GM21367 (cell line): ENCODE results near the gene BACH2.
"Not testable (repeated sequence)": the region's sequence is repeated elsewhere in the genome, so short reads cannot be mapped to it uniquely, and the experiment has no call there.

Source experiments
- ATAC-seq: cut with Tn5 transposase; IDR thresholded peaks from one replicate; pipeline ENCODE4 v1.9.1; 2021; ENCODE audit not compliant: unreplicated experiment

BACH2 gene

GRCh38 chr6:90186637-90187371, 109.8 kb downstream of the BACH2 start:
- ATAC-seq: no peak

GRCh38 chr6:90186026-90186425, 110.6 kb downstream of the BACH2 start:
- ATAC-seq: no peak

GRCh38 chr6:90184334-90185298, 112.0 kb downstream of the BACH2 start:
- ATAC-seq: no peak

GRCh38 chr6:90183587-90184333, 112.9 kb downstream of the BACH2 start:
- ATAC-seq: no peak

GRCh38 chr6:90180526-90180925, 116.1 kb downstream of the BACH2 start:
- ATAC-seq: no peak

GRCh38 chr6:90179190-90180169, 117.2 kb downstream of the BACH2 start:
- no peak for ATAC-seq

GRCh38 chr6:90178384-90178855, 118.2 kb downstream of the BACH2 start:
- ATAC-seq: no peak

- no peak for ATAC-seq
Observed at GRCh38 chr6:90177544-90178383, 118.9 kb downstream of the BACH2 start.

- peak; percentile 72 for ATAC-seq
Observed at GRCh38 chr6:90175627-90176538, 120.8 kb downstream of the BACH2 start.

- no peak for ATAC-seq
Observed at GRCh38 chr6:90173262-90173925, 123.2 kb downstream of the BACH2 start.

GRCh38 chr6:90170601-90171000, 126.0 kb downstream of the BACH2 start:
- ATAC-seq: no peak

GRCh38 chr6:90169374-90169773, 127.3 kb downstream of the BACH2 start:
- ATAC-seq: no peak

- ATAC-seq: no peak
Observed at GRCh38 chr6:90168693-90169131, 127.9 kb downstream of the BACH2 start.

- ATAC-seq: no peak
Observed at GRCh38 chr6:90167514-90168379, 128.9 kb downstream of the BACH2 start.

- ATAC-seq: not testable (repeated sequence)
Observed at GRCh38 chr6:90166155-90166924, 130.3 kb downstream of the BACH2 start.
